Stimulated activated CD8-positive, alpha-beta memory T cell treated with anti-CD3 and anti-CD28 coated beads, Interleukin-4, amount 100 ng/mL, for 1 hour (primary cell): ENCODE results near the gene SMG7.

Source experiments
- DNase-seq, 2 donors: peaks; one replicate each; pipeline ENCODE4 v3.0.0-alpha.2; 2020; ENCODE audit warnings: low read depth in 2 of 2, low spot score in 1 of 2

Gene SMG7

GRCh38 chr1:183470147-183470960 is 1.9 kb upstream of the SMG7 start:
- DNase-seq = peak; percentile 71 to 80

- peak; percentile 37 to 42 for DNase-seq
Measured at GRCh38 chr1:183470961-183471742, 1.1 kb upstream of the SMG7 start.

- peak; percentile 94 to 95 for DNase-seq
Measured at GRCh38 chr1:183471743-183472487, 384 bp upstream of the SMG7 start.

GRCh38 chr1:183473217-183473536 is 878 bp downstream of the SMG7 start:
- no peak for DNase-seq

GRCh38 chr1:183476081-183476480 is 3.8 kb downstream of the SMG7 start:
- no peak for DNase-seq

- DNase-seq = no peak
Measured at GRCh38 chr1:183477986-183478781, 5.9 kb downstream of the SMG7 start.

GRCh38 chr1:183480971-183481441 is 8.7 kb downstream of the SMG7 start:
- DNase-seq = no peak

GRCh38 chr1:183483224-183483623 is 10.9 kb downstream of the SMG7 start:
- no peak for DNase-seq

GRCh38 chr1:183484254-183484653 is 12.0 kb downstream of the SMG7 start:
- DNase-seq = no peak

GRCh38 chr1:183484851-183485250 is 12.6 kb downstream of the SMG7 start:
- no peak for DNase-seq

GRCh38 chr1:183487674-183488442 is 15.6 kb downstream of the SMG7 start:
- DNase-seq = no peak

GRCh38 chr1:183490932-183491331 is 18.6 kb downstream of the SMG7 start:
- no peak for DNase-seq

- no peak for DNase-seq
Measured at GRCh38 chr1:183493540-183494245, 21.4 kb downstream of the SMG7 start.

GRCh38 chr1:183495420-183495819 is 23.1 kb downstream of the SMG7 start:
- DNase-seq = no peak

GRCh38 chr1:183497218-183497617 is 24.9 kb downstream of the SMG7 start:
- no peak for DNase-seq

- no peak for DNase-seq
Measured at GRCh38 chr1:183498342-183498991, 26.2 kb downstream of the SMG7 start.

- no peak for DNase-seq
Measured at GRCh38 chr1:183505454-183506089, 33.3 kb downstream of the SMG7 start.

GRCh38 chr1:183506561-183506960 is 34.3 kb downstream of the SMG7 start:
- DNase-seq = no peak
